H4 (cell line): ENCODE data around the gene FAM170B. TPM values are rescaled to one million over a fixed set of nuclear protein-coding genes. Genes with fewer than 3 reads are reported as not detected.

Experiments used
- total RNA-seq: library from RNA; depleted of rRNA; stranded (reverse); fragments of >200 nt; shearing (Covaris generic); gene quantifications from 2 replicates; pipeline ENCODE4 v1.2.3, GENCODE V29; 2014; rRNA removed

FAM170B gene
- total RNA-seq, 1 experiment from 2014 or later, result not detected

Other genes with a start within 250 kb of the FAM170B start
- gene LRRC18, start 194.2 kb downstream of the FAM170B start, total RNA-seq, result 0.06 TPM in 1 of 2 replicates, not detected in the other
- 0.23 and 0.29 TPM in 2 replicates for gene VSTM4, start 18.5 kb downstream of the FAM170B start, total RNA-seq
- 0.48 and 5.2 TPM in 2 replicates for gene TMEM273, start 54.4 kb upstream of the FAM170B start, total RNA-seq
- not detected in 2 replicates for gene C10orf71, start 165.1 kb upstream of the FAM170B start, total RNA-seq